ENCODE data around the gene BOK.

DNA sequence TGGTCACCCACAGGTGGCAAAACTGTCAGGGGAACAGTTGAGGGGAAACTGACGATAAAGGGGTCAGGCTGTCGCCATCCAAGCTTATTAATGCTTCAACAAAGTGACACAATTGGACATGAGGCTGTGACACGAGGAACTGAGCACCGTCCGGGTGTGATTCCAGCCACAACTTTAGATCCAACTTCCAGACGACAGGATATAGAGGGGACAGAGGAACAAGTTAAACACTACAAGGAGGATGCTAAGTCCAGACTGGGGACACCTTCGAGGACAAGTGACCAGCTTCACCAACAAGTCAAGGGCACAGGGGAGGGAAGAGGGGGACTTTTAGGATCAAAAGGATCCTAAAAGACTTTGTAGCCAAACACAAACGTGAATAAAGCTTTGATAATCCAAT is 23.8 kb downstream of the BOK start:
- TF ChIP-seq, protein P1, sequence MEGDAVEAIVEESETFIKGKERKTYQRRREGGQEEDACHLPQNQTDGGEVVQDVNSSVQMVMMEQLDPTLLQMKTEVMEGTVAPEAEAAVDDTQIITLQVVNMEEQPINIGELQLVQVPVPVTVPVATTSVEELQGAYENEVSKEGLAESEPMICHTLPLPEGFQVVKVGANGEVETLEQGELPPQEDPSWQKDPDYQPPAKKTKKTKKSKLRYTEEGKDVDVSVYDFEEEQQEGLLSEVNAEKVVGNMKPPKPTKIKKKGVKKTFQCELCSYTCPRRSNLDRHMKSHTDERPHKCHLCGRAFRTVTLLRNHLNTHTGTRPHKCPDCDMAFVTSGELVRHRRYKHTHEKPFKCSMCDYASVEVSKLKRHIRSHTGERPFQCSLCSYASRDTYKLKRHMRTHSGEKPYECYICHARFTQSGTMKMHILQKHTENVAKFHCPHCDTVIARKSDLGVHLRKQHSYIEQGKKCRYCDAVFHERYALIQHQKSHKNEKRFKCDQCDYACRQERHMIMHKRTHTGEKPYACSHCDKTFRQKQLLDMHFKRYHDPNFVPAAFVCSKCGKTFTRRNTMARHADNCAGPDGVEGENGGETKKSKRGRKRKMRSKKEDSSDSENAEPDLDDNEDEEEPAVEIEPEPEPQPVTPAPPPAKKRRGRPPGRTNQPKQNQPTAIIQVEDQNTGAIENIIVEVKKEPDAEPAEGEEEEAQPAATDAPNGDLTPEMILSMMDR (IDR thresholded peaks at IDR 0.05), result no peak
- no peak for TF ChIP-seq POLR2A (IDR thresholded peaks at IDR 0.05)
